ENCODE measurements around the gene ATXN7L1.

The ATXN7L1 gene

GRCh38 chr7:105587909-105588635 is 288.3 kb downstream of the ATXN7L1 start:
- H3K4me3 ChIP-seq (ENCODE audit: low read depth, low read length) = no peak overlapping the region
- no peak for DNase-seq (ENCODE audit: low read depth)
- TF ChIP-seq CTCF (IDR thresholded peaks at IDR 0.05; ENCODE audit: low read depth, low read length, missing control alignments) = no peak

GRCh38 chr7:105585850-105586500 is 290.4 kb downstream of the ATXN7L1 start:
- no peak overlapping the region for H3K4me3 ChIP-seq (ENCODE audit: low read depth, low read length)
- DNase-seq (ENCODE audit: low read depth) = no peak

GRCh38 chr7:105584165-105584564 is 292.2 kb downstream of the ATXN7L1 start:
- no peak for DNase-seq (ENCODE audit: low read depth)
- no peak for TF ChIP-seq CTCF (IDR thresholded peaks at IDR 0.05; ENCODE audit: low read depth, low read length, missing control alignments)
- H3K4me3 ChIP-seq (ENCODE audit: low read depth, low read length) = no peak overlapping the region

More at GRCh38 chr7:105585850-105586500, 290.4 kb downstream of the ATXN7L1 start:
- no peak for TF ChIP-seq CTCF (IDR thresholded peaks at IDR 0.05; ENCODE audit: low read depth, low read length, missing control alignments)

- H3K4me3 ChIP-seq (ENCODE audit: low read depth, low read length) = no peak overlapping the region
- no peak for TF ChIP-seq CTCF (IDR thresholded peaks at IDR 0.05; ENCODE audit: low read depth, low read length, missing control alignments)
- DNase-seq (ENCODE audit: low read depth) = no peak
Measured at GRCh38 chr7:105583061-105583460, 293.3 kb downstream of the ATXN7L1 start.

GRCh38 chr7:105581066-105581811 is 295.2 kb downstream of the ATXN7L1 start, which contains the start of gene EFCAB10:
Gene EFCAB10 (minus strand): TSS chr7:105581493. CDS start chr7:105581463, 30 bp downstream.
- peak; percentile 13 for DNase-seq (ENCODE audit: low read depth)
- TF ChIP-seq CTCF (IDR thresholded peaks at IDR 0.05; ENCODE audit: low read depth, low read length, missing control alignments) = no peak
- peak within 1 kb of the TSS; percentile 34 for H3K4me3 ChIP-seq (ENCODE audit: low read depth, low read length)

GRCh38 chr7:105580022-105580740 is 296.2 kb downstream of the ATXN7L1 start:
- TF ChIP-seq CTCF (IDR thresholded peaks at IDR 0.05; ENCODE audit: low read depth, low read length, missing control alignments) = no peak
- DNase-seq (ENCODE audit: low read depth) = no peak
- H3K4me3 ChIP-seq (ENCODE audit: low read depth, low read length) = no peak overlapping the region

Data from GM12864 (cell line).